NCI-H446 treated with DMSO at 0.1 percent for 48 hours (cell line): ENCODE data around the gene TBRG4.
A peak's percentile ranks its signal among the peaks of the same experiment; 100 is the strongest.
"Not testable (repeated sequence)": the region's sequence is repeated elsewhere in the genome, so short reads cannot be mapped to it uniquely, and the experiment has no call there.

Experiments used
- DNase-seq: peaks from one replicate; lab custom pipeline; 2025; lab: John Stamatoyannopoulos, UW

TBRG4 gene

DNA sequence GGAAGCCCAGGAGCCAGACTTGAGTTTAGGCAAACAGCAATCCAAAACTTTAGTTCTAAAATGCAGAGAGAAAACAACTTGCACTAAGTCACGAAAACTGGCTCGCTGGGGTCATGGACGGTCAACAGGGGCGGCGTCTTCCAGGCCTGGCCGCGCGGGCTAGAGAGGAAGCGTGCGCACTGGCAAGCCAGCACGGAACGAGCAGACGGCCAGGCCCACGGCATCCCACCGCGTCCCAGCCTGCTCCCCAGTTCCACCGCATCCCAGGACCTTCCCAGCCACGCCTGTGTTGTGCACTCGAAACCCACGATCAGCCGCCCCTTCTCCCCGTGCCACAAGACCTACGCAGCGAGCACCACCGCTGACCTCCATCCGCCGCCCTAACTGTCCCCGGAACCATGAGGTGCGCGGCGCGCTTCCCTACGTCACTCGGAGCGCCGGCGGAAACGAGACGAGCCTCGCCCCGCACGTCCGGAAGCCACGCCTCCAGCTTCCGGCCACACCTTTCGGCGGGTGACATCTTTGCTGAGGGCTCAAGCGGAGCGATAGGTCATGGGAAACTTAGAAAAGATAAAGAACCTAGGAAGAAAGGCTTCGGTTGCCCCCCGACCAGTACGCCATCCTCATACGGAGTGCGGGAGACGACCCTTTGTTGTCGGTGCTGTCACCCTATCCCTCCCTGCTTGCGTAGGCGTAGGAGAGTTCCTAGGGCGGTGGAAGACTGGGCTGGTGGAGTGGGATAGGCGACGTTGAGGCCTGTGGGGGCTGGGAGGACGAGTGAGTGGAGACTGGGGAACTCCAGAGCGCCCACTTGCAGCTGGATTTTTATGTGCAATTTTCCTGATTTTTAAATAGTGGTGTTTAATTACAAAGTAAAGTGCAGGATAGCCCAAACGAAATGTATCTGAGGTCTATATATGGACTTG lies at the start of gene TBRG4:
TBRG4 (minus strand) TSS at position 400 of the 926 bp plus-strand sequence. CDS start 2,460 bp downstream, outside the sequence.
- DNase-seq: peak; percentile 90

DNA sequence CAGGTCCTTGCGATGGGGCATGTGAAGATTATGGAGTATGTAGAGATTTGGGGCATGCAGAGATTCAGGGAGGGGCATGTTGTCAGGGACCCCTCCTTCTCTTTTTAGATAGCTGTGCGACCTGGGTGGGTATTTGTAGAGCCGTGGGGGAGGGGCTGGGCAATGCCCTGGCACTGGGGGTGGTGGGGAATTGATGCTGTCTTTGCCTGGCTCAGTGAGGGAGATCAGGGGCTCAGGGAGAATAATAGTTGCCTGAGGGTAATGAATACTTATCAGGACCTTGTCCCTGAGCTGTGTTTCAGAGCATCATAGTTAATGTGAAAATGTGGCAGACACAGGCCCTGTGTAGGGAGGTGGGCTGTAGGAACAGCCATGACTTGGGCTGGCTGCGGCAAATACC lies 49.6 kb upstream of the TBRG4 start:
- no peak for DNase-seq

DNA sequence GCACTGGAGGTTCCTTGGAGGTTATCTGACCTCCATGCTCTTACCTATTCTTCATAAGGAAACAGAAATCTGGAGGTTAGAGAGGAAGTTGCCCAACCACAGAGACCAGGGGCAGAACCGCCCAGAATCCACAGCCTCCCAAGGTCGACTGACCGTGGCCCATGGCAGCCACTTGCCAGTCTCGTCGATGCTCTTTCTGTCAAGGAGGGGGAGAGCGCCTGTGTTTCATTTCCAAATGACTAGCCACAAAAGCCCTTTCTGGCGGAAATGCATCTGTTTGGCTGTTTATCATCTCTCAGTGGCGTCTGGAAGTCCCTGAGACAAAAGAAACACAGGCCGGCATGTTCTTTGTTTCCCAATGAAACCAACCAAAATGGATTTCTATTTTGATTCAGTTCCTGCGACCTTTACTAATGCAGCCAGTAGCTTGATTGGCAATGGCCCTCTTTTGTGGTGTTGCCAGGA lies 49.0 kb upstream of the TBRG4 start:
- no peak for DNase-seq

DNA sequence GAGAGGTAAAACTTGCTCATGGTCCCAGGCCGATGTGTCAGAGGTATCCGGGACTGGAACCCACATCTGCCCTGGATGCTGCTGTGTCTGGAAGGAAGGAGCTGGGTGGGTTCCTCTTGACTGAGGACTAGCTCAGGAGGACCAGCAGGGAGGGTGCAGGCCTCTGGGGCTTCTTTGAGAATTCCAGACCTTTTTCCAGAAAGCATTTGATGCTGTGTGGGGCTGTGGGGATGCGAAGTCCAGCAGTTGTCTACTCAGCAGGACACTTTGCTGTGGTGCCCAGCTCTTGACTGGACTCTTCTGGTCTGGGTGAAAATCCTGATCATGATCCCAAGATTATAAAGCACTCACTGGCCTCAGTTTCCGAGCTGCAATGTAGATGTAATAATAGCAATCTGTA lies 47.8 kb upstream of the TBRG4 start:
- DNase-seq: no peak

DNA sequence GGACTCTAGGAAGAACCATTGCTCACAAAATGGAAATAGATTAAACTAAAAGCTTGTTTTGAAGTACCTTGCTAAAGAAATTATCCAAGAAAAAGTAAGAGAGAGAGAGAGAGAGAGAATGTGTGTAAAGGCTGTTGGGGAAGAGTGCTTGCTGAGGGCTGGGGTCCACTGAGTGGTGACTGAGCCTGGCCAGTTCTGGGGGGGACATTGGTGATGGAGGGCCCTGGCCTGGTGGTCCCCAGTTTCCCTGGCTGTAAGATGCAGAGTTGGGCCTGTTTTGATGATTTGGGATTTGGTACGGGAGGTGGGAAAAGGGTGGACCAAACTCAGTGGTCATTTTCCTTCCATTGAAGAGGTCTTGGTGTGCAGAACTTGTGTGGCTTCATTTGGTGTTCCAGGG lies 47.0 kb upstream of the TBRG4 start:
- no peak for DNase-seq

DNA sequence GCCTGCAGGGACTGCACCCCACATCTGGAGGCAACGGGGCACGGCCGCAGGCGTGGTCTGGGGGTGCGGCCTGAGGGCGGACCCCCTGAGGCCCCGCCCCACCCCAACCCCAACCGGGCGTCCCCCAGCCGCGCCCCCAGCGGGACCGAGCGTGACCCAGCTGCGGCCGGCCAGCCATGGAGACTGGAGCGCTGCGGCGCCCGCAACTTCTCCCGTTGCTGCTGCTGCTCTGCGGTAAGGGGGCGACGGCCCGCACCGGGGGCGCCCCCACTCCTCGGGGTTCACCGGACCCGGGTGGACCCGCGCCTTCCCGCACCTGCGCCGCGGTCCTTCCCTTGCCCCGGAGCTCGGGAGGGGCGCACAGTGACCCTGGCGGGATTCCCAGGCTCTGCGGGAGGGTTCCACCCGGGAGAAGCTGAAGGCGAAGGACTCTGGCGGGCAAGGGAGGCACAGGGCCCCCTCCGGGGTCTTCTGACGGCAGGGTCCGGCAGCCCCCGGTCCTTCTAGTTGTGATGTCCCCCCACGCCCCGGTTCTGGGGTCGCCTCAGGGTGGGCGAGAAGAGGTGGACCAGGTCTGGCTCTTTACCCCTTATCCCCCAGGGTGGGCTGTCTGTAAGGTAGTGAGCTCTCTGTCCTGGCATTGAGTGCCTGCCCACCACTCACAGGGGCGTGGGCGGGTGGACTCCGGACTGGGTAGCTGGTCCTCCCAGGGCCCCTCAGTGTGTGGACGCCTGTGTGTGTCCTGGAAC lies 46.3 kb upstream of the TBRG4 start, which contains the start of gene RAMP3:
RAMP3 (plus strand) TSS at position 139 of the 749 bp plus-strand sequence; CDS start at position 177, 38 bp downstream.
- no peak for DNase-seq

DNA sequence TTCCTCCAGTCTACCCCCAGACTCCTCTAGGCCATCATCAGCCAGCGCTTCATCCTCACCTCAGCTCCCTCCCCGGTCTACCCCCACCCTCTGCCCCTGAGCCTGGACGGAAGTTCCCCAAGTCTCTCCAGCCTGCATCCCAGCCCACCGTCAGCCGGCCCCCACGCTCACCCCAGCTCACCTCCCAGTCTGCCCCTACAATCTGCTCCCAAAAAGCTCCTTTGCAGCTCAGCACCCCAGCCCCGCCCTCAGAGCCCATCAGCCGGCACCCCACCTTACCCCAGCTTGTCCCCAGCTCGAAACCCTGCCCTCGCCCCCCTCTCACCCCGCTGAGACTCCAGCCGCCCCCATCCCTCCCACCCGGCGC lies 45.8 kb upstream of the TBRG4 start:
- no peak for DNase-seq

DNA sequence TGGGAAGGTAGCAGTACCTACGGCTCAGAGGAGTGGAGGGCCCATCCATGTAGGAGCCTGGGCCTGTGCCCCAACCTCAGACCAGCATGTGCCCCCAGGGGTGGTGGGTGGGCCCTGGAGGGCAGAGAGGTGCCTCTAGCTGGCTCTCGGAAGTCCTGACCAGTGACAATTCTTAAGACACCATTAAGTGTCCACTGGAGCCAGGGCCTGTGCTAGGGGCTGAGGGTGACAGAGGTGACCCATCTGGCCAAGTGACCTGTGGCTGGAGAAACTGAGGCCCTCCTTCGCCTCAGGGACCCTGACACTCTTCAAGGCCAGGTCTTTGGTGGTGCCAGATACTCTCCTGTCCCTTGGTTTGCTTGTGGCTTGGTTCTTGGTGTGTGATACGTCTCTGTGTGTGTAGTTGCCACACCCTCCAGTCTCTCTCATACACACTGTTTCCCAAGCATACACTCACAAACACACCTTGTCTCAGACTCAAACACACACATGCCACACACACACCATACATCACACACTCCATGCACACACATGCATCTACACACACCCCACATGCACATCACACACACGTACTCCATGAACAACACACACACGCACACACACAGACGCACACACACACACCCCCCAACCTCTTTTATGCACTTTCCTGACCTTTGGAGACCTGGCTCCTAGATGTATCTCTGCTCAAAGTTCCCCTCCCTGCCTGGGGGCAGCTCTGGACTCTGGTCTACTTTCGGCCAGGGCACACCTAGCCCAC lies 45.2 kb upstream of the TBRG4 start:
- DNase-seq: no peak

DNA sequence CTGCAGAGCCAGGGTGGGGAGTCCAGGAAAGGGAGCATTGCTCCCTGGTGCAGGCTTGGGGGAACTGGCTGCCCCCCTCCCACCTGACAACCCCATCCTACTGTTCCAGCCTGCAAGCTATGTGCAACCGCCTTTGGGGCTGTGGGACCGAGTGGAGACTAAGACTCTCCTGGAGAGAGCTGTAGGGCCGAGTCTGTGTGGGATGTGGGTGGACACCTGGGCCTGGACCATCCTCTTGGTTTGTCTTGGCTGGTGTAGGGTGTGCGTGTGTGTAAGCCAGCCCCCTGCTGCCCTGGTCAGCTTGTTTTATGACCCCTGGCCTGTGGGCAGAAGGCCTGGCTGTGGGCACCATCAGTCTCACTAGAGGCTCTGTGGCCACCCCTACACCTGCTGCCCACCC lies 44.4 kb upstream of the TBRG4 start:
- DNase-seq: no peak

DNA sequence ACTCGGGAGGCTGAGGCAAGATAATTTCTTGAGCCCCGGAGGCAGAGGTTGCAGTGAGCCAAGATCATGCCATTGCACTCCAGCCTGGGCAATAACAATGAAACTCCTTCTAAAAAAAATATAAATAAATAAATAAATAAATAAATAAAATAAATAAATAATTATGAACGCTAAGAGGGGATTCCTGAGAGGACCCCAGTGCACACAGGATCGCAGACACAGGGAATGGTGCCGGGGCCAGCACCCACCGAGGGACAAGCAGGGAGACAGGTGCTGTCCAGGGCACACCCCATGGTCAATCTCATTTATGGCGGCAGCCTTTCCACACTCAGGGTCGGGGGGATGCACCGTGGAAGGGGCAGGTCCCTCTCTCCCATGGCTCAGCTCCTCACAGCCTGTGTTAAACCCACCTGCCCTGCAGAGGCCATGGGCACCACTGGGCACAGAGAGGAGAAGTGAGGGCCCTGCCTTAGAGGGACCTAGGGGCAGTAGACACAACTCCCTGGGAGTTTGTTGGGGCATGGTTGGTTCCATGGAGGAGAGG lies 43.9 kb upstream of the TBRG4 start:
- DNase-seq: no peak

DNA sequence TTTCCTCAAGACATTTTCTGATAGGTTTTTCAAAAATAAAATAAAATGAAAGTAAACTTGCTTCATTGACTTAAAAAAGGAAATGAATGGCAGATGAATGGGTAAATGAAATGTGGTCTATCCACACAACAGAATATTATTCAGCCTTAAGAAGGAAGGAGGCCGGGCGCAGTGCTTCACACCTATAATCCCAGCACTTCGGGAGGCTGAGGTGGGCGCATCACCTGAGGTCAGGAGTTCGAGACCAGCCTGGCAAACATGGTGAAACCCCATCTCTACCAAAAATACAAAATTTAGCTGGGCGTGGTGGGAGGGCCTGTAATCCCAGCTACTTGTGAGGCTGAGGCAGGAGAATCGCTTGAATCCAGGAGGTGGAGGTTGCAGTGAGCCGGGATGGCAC lies 42.4 kb upstream of the TBRG4 start:
- DNase-seq: not testable (repeated sequence)

DNA sequence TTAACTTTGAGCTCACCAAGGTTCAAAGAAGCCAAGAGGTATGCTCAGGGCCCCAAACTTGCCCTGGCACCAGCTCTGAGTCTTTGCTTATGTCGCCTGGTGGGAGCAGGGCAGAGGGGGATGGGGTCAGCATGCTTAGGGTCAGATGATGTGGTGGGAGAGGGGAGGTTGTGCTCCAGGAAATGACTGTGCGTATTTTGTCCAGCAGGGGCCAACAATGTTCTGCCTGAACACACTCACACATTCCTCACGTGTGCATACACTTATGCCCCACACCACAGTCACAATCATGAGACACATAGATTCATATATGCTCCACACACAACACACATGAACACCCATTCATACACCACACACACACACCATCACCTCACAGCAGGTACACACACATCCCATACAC lies 41.7 kb upstream of the TBRG4 start:
- DNase-seq: no peak

DNA sequence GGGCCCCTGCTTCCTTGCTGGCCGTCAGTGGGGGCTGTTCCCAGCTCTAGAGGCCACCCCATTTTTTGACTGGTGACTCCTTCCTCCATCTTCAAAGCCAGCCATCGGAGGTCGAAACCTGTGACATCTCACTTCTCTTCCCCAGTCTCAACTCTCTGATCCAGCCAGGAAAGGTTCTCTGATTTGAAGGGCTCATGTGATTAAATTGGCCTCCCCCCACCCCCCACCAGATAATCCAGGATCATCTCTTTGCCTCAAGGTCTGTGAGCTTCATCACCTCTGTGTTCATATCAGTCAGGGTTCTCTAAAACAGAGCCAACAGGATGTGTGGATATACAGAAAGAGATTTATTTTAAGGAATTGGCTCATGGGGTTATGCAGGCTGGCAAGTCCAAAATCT lies 40.5 kb upstream of the TBRG4 start:
- no peak for DNase-seq

DNA sequence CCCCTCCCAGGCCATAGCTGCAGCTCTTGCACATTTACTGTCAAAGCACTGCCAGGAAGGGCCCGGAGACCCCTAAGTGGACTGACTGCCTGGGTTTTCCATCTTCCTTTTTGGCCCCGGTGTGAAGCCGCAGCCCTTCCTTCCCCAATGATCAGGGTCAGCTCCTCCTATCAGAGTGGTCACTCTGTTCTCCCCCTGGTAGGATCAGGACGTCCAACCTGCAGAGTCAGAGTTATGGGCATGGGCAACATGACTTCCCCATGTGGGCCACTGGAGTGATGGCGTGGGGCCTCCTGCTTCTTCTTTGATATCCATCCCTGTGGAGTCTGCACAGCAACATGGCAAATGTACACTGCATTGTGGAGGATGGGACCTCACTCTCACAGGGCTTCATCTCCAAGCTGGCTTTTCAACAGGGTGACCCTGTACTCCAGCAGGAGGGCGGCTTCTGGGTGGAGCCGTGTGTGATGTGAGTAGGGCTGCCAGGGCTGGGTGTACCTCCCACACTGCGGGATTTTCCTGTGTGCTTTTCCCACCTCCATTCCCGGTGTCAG lies 39.7 kb upstream of the TBRG4 start:
- no peak for DNase-seq

DNA sequence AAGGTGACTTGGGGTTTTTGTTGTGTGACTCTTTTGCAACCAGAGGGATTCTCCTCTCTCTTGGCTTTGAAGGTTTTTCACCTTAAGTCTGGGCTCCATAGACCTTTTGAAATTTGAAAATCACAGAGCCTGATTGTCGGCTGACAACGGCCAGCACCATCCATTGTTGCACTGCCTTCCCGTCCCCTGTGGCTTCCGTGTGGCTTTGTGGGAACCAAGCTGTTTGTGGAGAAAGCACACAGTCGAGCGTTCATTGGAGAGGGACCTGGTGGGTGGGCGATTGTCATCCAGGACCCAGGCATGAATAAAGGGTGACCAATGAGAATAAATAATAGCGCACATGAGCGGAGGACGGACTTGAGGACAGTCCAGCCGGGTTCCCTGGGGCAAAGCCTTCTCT lies 38.7 kb upstream of the TBRG4 start:
- no peak for DNase-seq

DNA sequence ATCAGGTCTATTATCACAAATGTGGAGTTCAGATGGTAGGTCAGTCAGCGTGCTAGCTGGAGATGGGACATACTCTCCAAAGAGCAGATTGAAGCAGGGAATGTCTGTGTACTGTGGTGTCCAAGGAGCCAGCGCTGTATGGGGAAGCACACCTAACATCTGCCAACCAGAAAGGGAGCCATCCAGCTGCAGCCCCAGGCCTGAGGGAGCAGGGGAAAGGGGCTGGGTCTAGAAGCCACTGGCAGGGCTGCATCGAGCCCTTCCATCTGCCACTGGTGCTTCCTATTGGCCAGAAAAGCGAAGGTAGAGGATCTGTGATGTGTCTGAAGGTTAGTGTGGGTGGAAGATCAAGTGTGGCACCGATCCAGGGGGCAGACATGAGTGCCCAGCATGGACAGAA lies 38.1 kb upstream of the TBRG4 start:
- no peak for DNase-seq

DNA sequence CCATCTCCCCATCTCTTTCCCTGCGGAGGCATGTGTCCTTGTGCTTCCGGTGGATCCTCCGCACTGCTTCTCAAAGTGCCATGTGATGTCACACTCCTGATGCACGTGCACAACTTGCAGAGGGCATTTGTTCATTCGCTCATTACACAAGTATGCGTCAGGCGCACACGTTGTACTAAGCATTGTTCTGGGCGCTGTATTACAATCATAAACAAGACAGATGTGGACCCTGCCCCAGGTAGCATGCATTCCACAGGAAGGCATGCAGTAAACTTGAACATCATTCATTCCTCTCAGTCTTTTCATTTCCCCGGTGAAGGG lies 37.1 kb upstream of the TBRG4 start:
- DNase-seq: no peak

DNA sequence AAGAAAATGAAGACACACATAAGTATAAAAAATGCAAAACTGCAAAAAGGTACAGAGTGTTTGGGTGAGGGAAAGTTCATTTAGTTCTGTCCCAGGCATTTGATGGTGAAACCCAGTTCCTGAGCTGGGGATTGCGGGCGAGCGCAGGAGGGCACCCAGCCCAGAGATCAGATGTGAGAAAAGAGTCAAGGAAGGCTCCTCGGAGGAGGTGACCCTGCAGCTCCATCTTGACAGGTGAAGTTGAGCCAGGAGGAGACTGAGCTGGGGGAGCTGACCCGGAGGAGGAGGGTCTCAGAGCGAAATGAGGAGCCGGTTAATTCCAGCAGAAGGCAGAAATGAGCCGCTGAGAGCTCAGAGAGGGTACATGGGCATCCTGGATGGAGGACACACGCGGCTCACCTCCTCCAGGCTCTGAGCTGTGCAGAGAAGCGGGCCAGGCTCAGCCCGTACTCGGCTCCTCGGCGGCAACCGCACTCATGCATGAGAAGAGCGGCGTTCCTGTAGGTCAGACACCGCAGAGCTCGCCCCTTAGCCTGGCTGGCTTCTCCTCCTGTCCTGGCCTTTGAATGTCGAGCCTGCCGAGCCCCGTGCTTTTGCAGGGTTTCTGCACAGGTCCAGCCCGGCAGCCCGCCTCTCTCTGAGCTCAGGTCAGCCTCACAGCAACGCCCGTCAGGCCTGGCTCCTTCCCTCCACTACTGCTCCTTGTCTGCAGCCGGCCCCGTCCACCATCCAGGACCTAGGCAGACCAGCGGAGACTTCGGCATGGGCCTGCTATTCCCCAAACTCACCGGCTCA lies 36.6 kb upstream of the TBRG4 start:
- no peak for DNase-seq

DNA sequence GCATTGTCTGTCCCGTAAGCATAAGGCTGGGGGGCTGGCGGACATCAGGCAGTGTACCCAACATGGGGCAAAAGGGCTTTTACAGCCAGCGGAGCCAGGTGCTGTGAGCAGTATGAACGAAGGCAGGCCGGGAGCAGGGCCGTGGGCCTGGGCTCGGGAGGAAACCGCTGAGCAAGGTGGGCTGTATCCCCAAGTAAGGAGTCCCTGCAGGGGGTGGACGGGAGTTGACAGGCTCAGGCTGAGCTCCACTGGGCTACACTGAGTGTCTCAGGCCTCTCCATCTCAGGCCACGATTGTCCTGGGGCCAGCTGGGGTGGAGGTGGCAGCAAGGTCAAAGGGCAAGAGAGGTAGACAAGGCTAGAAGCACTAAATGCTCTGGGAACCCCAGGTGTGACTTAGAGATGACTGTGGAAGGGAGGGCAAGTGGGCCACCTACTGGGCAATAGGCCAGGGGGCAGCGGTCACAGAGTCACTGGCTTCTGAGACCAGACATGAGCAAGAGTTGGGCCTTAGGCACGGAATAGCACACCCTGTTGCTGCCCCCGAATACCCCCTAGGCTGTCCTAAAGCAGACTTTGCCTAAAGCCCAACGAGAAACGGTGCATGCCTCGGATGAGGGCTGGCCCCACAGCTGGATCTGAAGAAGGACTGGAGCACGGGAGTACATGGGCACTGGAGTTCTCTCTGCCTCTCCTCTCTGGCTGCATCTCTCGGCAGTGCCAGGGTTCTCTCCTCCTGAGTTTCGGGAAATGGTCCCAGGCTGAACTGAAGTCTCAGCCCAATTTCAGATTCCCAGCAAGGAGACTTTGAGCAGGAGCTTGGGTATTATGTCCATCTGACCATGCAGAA lies 35.3 kb upstream of the TBRG4 start:
- DNase-seq: no peak

DNA sequence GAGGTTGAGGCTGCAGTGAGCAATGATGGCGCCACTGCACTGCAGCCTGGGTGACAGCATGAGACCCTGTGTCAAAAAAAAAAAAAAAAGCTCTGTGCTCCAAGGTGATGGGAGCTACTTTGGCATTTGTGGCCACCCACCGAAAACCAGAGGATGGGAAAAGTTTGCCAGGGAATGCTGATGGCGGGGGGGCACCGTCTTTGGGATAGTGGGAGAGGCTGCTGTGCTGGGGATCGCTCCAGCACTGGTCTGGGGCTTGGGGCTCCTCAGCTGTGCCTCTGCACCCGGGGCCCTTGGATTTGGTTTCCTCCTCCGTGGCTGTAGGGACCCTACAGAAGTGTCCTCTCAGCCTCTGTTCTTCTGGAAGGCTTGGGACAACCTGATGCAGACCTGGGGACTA lies 34.4 kb upstream of the TBRG4 start:
- DNase-seq: no peak
